Astrocyte of the spinal cord (primary cell): ENCODE results near the gene SYPL2.

ENCODE experiments used
- DNase-seq: peaks from one replicate; pipeline ENCODE4 v3.0.0; 2011; ENCODE audit warnings: low read depth, low spot score
- H3K4me3 ChIP-seq: 2 replicates; pipeline ENCODE4 v1.5.1; 2011; ENCODE audit warnings: low read depth, mild to moderate bottlenecking, low read length, moderate library complexity
- CTCF ChIP-seq: IDR thresholded peaks from 2 replicates; pipeline ENCODE4 v1.5.1; 2012; ENCODE audit warnings: low read depth, mild to moderate bottlenecking, low read length, inconsistent platforms
- in situ Hi-C: cut with HindIII; loops from 2 replicates; pipeline ENCODE4 v1.10.0; 2017; ENCODE audit warnings: low sequenced_read_pairs

SYPL2 gene

GRCh38 chr1:109495738-109496137 lies 29.4 kb downstream of the SYPL2 start:
- in situ Hi-C loops, result no loop called here
- no peak overlapping the region for H3K4me3 ChIP-seq
- no peak for DNase-seq
- no peak for TF ChIP-seq CTCF

DNA sequence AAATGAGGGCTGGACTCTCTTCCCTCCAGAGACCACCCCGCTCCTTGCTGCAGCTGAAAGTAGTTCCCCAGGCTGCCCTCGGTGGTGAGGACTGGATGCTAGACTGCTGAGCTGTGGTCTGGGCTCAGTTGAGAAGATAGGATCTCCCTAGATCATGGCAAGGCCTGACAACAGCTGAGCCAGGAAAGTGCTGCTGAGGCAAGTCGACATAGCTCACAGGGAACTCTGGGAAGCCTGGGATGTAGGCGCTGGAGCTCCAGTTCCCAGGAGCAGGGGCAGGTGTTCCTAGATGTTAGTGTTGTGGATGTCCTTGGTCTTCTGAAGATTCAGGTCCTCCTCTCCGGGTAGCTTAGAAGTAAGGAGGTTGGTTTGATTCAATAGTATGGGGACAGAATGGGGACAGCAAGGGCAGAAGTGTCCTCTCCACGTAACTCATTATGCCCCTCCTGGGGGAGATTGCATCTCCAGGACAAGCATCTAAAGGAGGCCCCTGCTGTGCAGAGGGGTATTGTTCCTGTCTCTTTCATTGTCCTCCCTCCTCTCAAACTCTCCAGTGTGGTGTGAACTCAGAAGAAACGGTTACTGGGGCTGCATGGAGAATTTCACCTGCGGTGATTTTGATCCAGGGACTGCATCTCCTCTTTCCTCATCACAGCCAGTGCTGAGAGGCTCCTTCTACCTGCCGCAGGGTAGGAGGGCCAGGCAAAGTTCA lies 31.3 kb downstream of the SYPL2 start:
- in situ Hi-C loops, result no loop called here
- no peak for TF ChIP-seq CTCF
- H3K4me3 ChIP-seq, result no peak overlapping the region
- DNase-seq, result no peak

DNA sequence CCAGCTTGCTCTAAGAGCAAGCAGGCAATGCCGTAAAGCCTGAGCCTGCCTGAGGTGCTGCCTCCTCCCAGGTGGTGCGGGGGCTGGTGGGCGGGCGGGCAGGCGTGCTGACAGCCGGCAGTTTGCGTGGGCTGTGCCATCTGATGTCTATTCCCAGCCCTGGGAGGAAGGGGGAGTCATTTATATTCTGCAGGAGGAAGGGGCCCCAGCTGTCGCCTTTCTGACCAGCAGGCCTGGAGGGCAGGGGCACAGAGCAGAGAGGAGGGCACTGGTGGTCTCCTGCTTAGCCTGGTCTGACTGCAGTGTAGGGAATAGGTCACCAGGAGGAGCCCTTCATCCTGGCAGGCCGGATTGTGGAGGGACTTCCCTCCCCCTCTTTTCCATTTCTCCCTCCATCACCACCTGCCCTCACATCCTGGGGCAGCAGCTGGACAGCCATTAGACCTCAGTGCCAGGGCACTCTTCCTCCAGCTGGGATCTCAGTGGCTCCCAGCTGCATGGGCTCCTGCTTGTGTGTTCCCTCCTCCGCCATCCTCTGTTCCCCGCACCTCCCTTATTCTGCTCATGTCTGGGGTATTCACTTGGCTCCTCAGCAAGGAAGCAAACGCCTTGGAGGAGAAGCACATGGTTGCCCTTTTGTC lies 31.9 kb downstream of the SYPL2 start:
- DNase-seq, result peak; percentile 19
- no peak overlapping the region for H3K4me3 ChIP-seq
- in situ Hi-C loops, result no loop called here
- peak; percentile 75 for TF ChIP-seq CTCF

DNA sequence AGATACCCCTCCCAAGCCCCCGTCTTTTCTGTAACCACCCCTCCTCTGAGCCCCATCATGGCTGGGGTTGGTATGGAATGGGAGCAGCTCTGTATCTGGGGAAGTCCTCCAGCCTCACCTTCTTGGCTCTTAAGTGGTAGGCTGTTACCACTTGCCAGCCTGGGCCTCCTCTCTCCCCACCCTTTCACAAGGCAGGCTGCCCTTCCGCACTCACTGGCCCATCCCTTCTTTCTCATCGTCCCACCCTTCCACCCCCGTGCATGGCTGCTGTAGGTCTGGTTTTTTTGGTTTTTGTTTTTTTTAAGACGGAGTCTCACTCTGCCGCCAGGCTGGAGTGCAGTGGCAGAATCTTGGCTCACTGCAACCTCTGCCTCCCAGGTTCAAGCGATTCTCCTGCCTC lies 32.7 kb downstream of the SYPL2 start:
- in situ Hi-C loops, result no loop called here
- no peak for DNase-seq
- no peak overlapping the region for H3K4me3 ChIP-seq
- TF ChIP-seq CTCF, result no peak

DNA sequence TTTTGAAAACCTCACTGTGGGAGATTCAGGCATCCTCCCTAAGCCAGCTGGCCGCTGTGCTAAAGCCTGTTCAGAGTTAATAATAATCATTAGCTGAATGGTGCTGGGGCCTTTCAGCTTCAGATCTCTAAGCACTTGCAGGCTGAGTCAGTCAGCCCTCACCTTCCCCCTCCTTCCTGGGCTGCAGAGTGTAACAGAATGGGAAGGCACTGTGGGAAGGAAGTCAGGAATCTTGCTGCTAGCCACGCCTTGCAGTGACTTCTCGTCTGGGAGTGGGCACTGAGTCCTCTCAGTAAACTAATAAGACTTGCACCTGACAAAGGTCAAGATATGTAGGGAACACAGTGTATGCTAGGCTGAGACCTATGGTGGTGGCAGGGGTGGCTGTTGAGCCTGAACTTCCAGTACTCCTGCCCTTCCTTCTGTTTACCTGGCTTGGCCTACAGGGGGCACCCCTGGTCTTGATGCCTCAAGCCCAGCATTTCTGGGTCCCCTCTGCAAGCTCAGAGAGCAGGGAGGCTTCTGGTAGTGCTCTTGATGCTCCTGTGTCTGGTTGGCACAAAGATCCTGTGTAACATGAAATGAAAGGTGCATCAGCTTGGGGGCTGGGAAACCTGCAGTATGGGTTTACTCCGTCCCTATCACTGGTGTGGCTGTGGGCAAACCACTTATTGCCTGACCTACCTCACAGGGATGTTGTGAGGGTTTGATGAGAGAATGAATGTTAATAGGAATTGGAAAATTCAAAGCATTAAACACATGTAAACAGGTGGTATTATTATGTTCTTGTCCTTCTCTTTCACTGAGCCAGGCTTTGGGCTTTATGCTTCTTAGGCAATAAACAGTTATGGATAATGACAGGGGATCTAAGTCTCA lies 33.6 kb downstream of the SYPL2 start:
- peak; percentile 55 for TF ChIP-seq CTCF
- no peak overlapping the region for H3K4me3 ChIP-seq
- peak; percentile 52 for DNase-seq
- in situ Hi-C loops, result no loop called here

DNA sequence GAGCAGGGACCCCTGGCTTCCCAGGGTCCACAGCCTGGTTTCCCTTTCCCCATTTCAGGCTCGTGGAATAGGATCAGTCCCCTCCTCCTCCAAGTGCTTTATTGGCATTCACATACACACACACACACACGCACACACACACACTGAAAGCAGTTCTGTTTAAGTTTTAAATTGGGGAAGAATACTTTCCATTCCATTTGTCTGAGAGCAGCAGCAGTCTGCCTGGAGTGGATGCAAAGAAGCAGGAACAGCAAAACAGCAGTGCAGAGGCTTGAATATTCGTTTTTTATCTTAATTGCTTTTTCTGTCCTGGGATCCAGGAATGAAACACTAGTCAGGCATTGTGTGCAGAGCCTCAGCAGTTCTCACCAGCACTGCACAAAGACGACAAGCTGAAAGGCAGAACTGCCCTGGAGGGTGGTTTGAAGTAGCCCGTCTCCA lies 34.6 kb downstream of the SYPL2 start:
- peak; percentile 43 for DNase-seq
- no peak for TF ChIP-seq CTCF
- in situ Hi-C loops, result no loop called here
- no peak overlapping the region for H3K4me3 ChIP-seq
